Activated CD8-positive, alpha-beta T cell treated with anti-CD3 and anti-CD28 coated beads, Interleukin-2, amount 10 ng/mL, durations not matched to agents 7 days and 5 days (primary cell): ENCODE results near the gene C3. TPM values are rescaled to one million over a fixed set of nuclear protein-coding genes. Genes with fewer than 3 reads are reported as not detected.
"Not testable (repeated sequence)": the region's sequence is repeated elsewhere in the genome, so short reads cannot be mapped to it uniquely, and the experiment has no call there.

Experiments
- ATAC-seq: fragments of 150-1000 bp; cut with Tn5 transposase; one replicate; pipeline ENCODE4 v1.10.0; 2021; ENCODE audit warnings: moderate library complexity
- CTCF ChIA-PET: fragments of 350-600 bp; sonication (Branson Sonifier 250); formaldehyde crosslinking; loops from one replicate; lab custom pipeline; 2021; ENCODE audit warnings: antibody characterized with exemption; lab: Charles Lee
- POLR2A ChIA-PET: fragments of 350-600 bp; sonication (Branson Sonifier 250); formaldehyde crosslinking; loops from one replicate; lab custom pipeline; 2021; ENCODE audit warnings: antibody characterized with exemption; lab: Charles Lee
- DNase-seq: peaks from one replicate; pipeline ENCODE4 v3.0.0-alpha.2; 2020
- H3K27ac Mint-ChIP-seq: one replicate; pipeline ENCODE4 v1.8.0; 2021; ENCODE audit warnings: mild to moderate bottlenecking, mixed read lengths
- H3K27me3 Mint-ChIP-seq: one replicate; pipeline ENCODE4 v1.8.0; 2021; ENCODE audit warnings: low read depth, mixed read lengths
- H3K36me3 Mint-ChIP-seq: one replicate; pipeline ENCODE4 v1.8.0; 2021; ENCODE audit warnings: low read depth, mixed read lengths
- H3K4me1 Mint-ChIP-seq: one replicate; pipeline ENCODE4 v1.8.0; 2021; ENCODE audit warnings: low read depth, mixed read lengths
- H3K4me3 Mint-ChIP-seq: one replicate; pipeline ENCODE4 v1.8.0; 2021; ENCODE audit warnings: mild to moderate bottlenecking, mixed read lengths
- H3K9me3 Mint-ChIP-seq: one replicate; pipeline ENCODE4 v1.8.0; 2022; ENCODE audit warnings: mixed read lengths; ENCODE audit not compliant: insufficient read depth
- total RNA-seq, 2 experiments: library from RNA; stranded (reverse); gene quantifications; one replicate each; pipeline ENCODE4 v1.2.3, GENCODE V29; 2021

C3 gene
- total RNA-seq, 2 experiments from 2014 or later = 0.52 to 1.2 TPM

- DNase-seq (no peak), ATAC-seq (no peak)
- CTCF ChIA-PET = no interaction called here
- Mint-ChIP-seq H3K36me3 (peaks cover 2% of the 10 kb centered on the region), H3K27me3 (peaks cover 10% of the 10 kb centered on the region), H3K4me1 (peaks cover 50% of the 10 kb centered on the region), H3K4me3 (no peak overlapping the region), H3K9me3 (peaks cover 4% of the 10 kb centered on the region), H3K27ac (no peak overlapping the region)
- POLR2A ChIA-PET = no interaction called here
These were observed 41.3 kb downstream of the C3 start for GRCh38 chr19:6679139-6679538.

- H3K27ac Mint-ChIP-seq = peak overlapping the region; percentile 22
- peak; percentile 36 for ATAC-seq
These were observed 41.8 kb downstream of the C3 start for GRCh38 chr19:6678690-6679109.

GRCh38 chr19:6677883-6678689, 42.4 kb downstream of the C3 start:
- peak overlapping the region; percentile 48 for H3K27ac Mint-ChIP-seq
- no peak for ATAC-seq
- POLR2A ChIA-PET = no interaction called here
- H3K36me3 Mint-ChIP-seq = peaks cover 2% of the 10 kb centered on the region
- H3K4me1 Mint-ChIP-seq = peaks cover 52% of the 10 kb centered on the region
- H3K4me3 Mint-ChIP-seq = peak overlapping the region; percentile 3
- peaks cover 4% of the 10 kb centered on the region for H3K9me3 Mint-ChIP-seq
- CTCF ChIA-PET = no interaction called here
- DNase-seq = peak; percentile 57
- peaks cover 10% of the 10 kb centered on the region for H3K27me3 Mint-ChIP-seq

More at GRCh38 chr19:6678690-6679109, 41.8 kb downstream of the C3 start:
- Mint-ChIP-seq H3K9me3 (peaks cover 4% of the 10 kb centered on the region), H3K4me1 (peaks cover 52% of the 10 kb centered on the region), H3K4me3 (no peak overlapping the region), H3K36me3 (peaks cover 2% of the 10 kb centered on the region), H3K27me3 (peaks cover 10% of the 10 kb centered on the region)
- ChIA-PET POLR2A (no interaction called here), CTCF (no interaction called here)
- peak; percentile 59 for DNase-seq

GRCh38 chr19:6677495-6677882, 43.0 kb downstream of the C3 start:
- peaks cover 4% of the 10 kb centered on the region for H3K9me3 Mint-ChIP-seq
- H3K4me3 Mint-ChIP-seq = no peak overlapping the region
- peaks cover 2% of the 10 kb centered on the region for H3K36me3 Mint-ChIP-seq
- CTCF ChIA-PET = no interaction called here
- H3K4me1 Mint-ChIP-seq = peaks cover 55% of the 10 kb centered on the region
- H3K27me3 Mint-ChIP-seq = peaks cover 6% of the 10 kb centered on the region
- DNase-seq = no peak
- no peak for ATAC-seq
- H3K27ac Mint-ChIP-seq = peak overlapping the region; percentile 48
- POLR2A ChIA-PET = no interaction called here

- peaks cover 63% of the 10 kb centered on the region for H3K4me1 Mint-ChIP-seq
- H3K9me3 Mint-ChIP-seq = peaks cover 4% of the 10 kb centered on the region
- ATAC-seq (no peak), DNase-seq (no peak)
- H3K27ac Mint-ChIP-seq = peak overlapping the region; percentile 16
- H3K36me3 Mint-ChIP-seq = peaks cover 2% of the 10 kb centered on the region
- CTCF ChIA-PET = no interaction called here
- H3K4me3 Mint-ChIP-seq = no peak overlapping the region
- H3K27me3 Mint-ChIP-seq = peaks cover under 1% of the 10 kb centered on the region
- POLR2A ChIA-PET = no interaction called here
These were observed 44.2 kb downstream of the C3 start for GRCh38 chr19:6676288-6676687.

GRCh38 chr19:6674868-6675305, 45.6 kb downstream of the C3 start:
- ChIA-PET CTCF (interaction anchor here (0.7 to 2.8 kb wide), 11 partner anchors 18 to 159 kb away, joined by 3 to 8 read pairs (median 5); partner anchors contain the start of gene GPR108), POLR2A (interaction anchor here (0.8 to 1.7 kb wide), 2 partner anchors 20 to 33 kb away, joined by 3 to 6 read pairs; no protein-coding TSS in a partner anchor)
- Mint-ChIP-seq H3K36me3 (peaks cover 3% of the 10 kb centered on the region), H3K27me3 (no peaks in the 10 kb centered on the region), H3K9me3 (peaks cover 4% of the 10 kb centered on the region), H3K4me1 (peaks cover 70% of the 10 kb centered on the region), H3K4me3 (peak overlapping the region; percentile 64), H3K27ac (peak overlapping the region; percentile 88)
- peak; percentile 94 for DNase-seq
- peak; percentile 72 for ATAC-seq

- Mint-ChIP-seq H3K4me3 (peak overlapping the region; percentile 64), H3K4me1 (peaks cover 66% of the 10 kb centered on the region), H3K27ac (peak overlapping the region; percentile 88)
- ChIA-PET CTCF (interaction anchor here (0.8 to 2.8 kb wide), 9 partner anchors 12 to 189 kb away, joined by 3 to 7 read pairs (median 5); partner anchors contain the start of gene GPR108), POLR2A (interaction anchor here (0.8 to 1.7 kb wide), 2 partner anchors 20 to 33 kb away, joined by 3 to 6 read pairs; no protein-coding TSS in a partner anchor)
- H3K9me3 Mint-ChIP-seq, ATAC-seq, DNase-seq, H3K36me3 Mint-ChIP-seq, H3K27me3 Mint-ChIP-seq: not testable (repeated sequence)
These were observed 46.0 kb downstream of the C3 start for GRCh38 chr19:6674408-6674807.

- no peak overlapping the region for H3K4me3 Mint-ChIP-seq
- ChIA-PET POLR2A (no interaction called here), CTCF (interaction anchor here (1.2 to 2.8 kb wide), 2 partner anchors 31 to 64 kb away, joined by 3 to 7 read pairs; no protein-coding TSS in a partner anchor)
- H3K9me3 Mint-ChIP-seq = peaks cover 2% of the 10 kb centered on the region
- no peak for ATAC-seq
- no peak for DNase-seq
- H3K27me3 Mint-ChIP-seq = no peaks in the 10 kb centered on the region
- H3K27ac Mint-ChIP-seq = peak overlapping the region; percentile 12
- peaks cover 17% of the 10 kb centered on the region for H3K36me3 Mint-ChIP-seq
- peaks cover 59% of the 10 kb centered on the region for H3K4me1 Mint-ChIP-seq
These were observed 47.7 kb downstream of the C3 start for GRCh38 chr19:6672693-6673290.

GRCh38 chr19:6671960-6672359, 48.5 kb downstream of the C3 start:
- DNase-seq (no peak), ATAC-seq (no peak)
- ChIA-PET POLR2A (no interaction called here), CTCF (no interaction called here)
- Mint-ChIP-seq H3K27ac (no peak overlapping the region), H3K27me3 (no peaks in the 10 kb centered on the region), H3K4me3 (no peak overlapping the region), H3K4me1 (peaks cover 58% of the 10 kb centered on the region), H3K36me3 (peaks cover 25% of the 10 kb centered on the region), H3K9me3 (no peaks in the 10 kb centered on the region)

- peak overlapping the region; percentile 91 for H3K27ac Mint-ChIP-seq
- H3K36me3 Mint-ChIP-seq = peaks cover 47% of the 10 kb centered on the region
- no peaks in the 10 kb centered on the region for H3K27me3 Mint-ChIP-seq
- H3K4me3 Mint-ChIP-seq = peak overlapping the region; percentile 99
- no peak for ATAC-seq
- peaks cover 36% of the 10 kb centered on the region for H3K4me1 Mint-ChIP-seq
- POLR2A ChIA-PET = interaction anchor here (0.9 to 2.1 kb wide), 4 partner anchors 10 to 69 kb away, joined by 3 to 18 read pairs (median 5); no protein-coding TSS in a partner anchor
- no peaks in the 10 kb centered on the region for H3K9me3 Mint-ChIP-seq
- peak; percentile 49 for DNase-seq
- CTCF ChIA-PET = interaction anchor here (0.9 to 3.2 kb wide), 6 partner anchors 12 to 152 kb away, joined by 3 to 15 read pairs (median 8); partner anchors contain the start of gene GPR108
These were observed 51.8 kb downstream of the C3 start for GRCh38 chr19:6668691-6669090.

GRCh38 chr19:6667114-6667627, 53.3 kb downstream of the C3 start:
- POLR2A ChIA-PET = no interaction called here
- Mint-ChIP-seq H3K27me3 (no peaks in the 10 kb centered on the region), H3K27ac (no peak overlapping the region), H3K36me3 (peaks cover 47% of the 10 kb centered on the region), H3K4me3 (peak overlapping the region; percentile 71), H3K9me3 (no peaks in the 10 kb centered on the region), H3K4me1 (peaks cover 32% of the 10 kb centered on the region)
- ATAC-seq (no peak), DNase-seq (no peak)
- CTCF ChIA-PET = interaction anchor here (2.6 kb wide), 1 partner anchor 35 kb away, joined by 9 read pairs; no protein-coding TSS in a partner anchor
